ENCODE measurements around the gene MSANTD2. TPM values are rescaled to one million over a fixed set of nuclear protein-coding genes. Genes with fewer than 3 reads are reported as not detected.

The MSANTD2 gene
- total and polyA plus RNA-seq, 4 experiments from 2014 or later, result 2.4 to 26.3 (median 15.9) TPM

DNA sequence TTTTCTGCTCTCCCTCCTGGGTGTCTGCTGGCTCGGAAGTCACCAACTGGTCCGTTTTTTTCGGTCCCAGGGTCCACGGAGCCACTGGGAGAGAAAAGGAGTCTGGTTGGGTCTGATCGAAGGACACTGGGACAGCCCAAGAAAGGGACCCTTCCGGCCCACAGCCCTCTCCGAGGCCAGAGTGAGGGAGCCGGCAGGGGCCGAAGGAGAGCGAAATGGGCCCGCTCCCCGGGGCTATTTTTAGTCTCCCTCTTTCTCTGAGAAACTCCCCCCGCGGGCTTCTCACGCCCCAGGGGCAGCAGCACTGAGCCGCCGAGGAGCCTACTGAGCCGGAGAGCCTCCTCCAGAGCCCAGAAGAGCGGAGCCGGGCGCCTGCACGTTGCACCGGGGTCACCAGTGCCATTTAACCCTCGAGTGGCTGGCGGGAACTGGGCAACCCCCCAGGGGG lies 40.0 kb downstream of the MSANTD2 start:
- POLR2A ChIA-PET (ENCODE audit: partially characterized antibody), result interaction anchor here (1.6 to 5.4 kb wide), 2 partner anchors 14 to 38 kb away, joined by 5 to 50 read pairs; no protein-coding TSS in a partner anchor
- no peak overlapping the region for H3K27ac ChIP-seq (ENCODE audit: low read depth, low read length)
- CTCF ChIA-PET (ENCODE audit: partially characterized antibody), result interaction anchor here (5.3 to 14.1 kb wide), 3 partner anchors 12 to 89 kb away, joined by 28 to 239 read pairs (median 224); partner anchors contain the start of genes NRGN, SIAE, SPA17 and VSIG2
- Mint-ChIP-seq H3K4me1 (peaks cover 7 to 42% (median 22%) of the 10 kb centered on the region in 4 donors), H3K9me3 (no peaks in the 10 kb centered on the region), H3K36me3 (peaks cover 0 to 4% of the 10 kb centered on the region in 2 donors), H3K27me3 (peaks cover 22 to 32% of the 10 kb centered on the region in 2 donors), H3K27ac (no peak overlapping the region), H3K4me3 (peak overlapping the region in 3 of 8 donors; percentile 13 to 49 (median 20))
- H3K4me1 ChIP-seq (ENCODE audit: insufficient read depth, low read length), result peaks cover 33% of the 10 kb centered on the region
- no peak overlapping the region for H3K4me3 ChIP-seq (ENCODE audit: low read length in 2 of 2)
- intact Hi-C loops (cut with micrococcal nuclease), result no loop called here
- no peaks in the 10 kb centered on the region for H3K36me3 ChIP-seq (ENCODE audit: insufficient read depth, low read length)
- no peaks in the 10 kb centered on the region for H3K9me3 ChIP-seq (ENCODE audit: control insufficient read depth in 1 of 2, low read length in 2 of 2)
- H3K27me3 ChIP-seq (ENCODE audit: insufficient read depth, low read length), result peaks cover 34% of the 10 kb centered on the region
- no peak for DNase-seq

DNA sequence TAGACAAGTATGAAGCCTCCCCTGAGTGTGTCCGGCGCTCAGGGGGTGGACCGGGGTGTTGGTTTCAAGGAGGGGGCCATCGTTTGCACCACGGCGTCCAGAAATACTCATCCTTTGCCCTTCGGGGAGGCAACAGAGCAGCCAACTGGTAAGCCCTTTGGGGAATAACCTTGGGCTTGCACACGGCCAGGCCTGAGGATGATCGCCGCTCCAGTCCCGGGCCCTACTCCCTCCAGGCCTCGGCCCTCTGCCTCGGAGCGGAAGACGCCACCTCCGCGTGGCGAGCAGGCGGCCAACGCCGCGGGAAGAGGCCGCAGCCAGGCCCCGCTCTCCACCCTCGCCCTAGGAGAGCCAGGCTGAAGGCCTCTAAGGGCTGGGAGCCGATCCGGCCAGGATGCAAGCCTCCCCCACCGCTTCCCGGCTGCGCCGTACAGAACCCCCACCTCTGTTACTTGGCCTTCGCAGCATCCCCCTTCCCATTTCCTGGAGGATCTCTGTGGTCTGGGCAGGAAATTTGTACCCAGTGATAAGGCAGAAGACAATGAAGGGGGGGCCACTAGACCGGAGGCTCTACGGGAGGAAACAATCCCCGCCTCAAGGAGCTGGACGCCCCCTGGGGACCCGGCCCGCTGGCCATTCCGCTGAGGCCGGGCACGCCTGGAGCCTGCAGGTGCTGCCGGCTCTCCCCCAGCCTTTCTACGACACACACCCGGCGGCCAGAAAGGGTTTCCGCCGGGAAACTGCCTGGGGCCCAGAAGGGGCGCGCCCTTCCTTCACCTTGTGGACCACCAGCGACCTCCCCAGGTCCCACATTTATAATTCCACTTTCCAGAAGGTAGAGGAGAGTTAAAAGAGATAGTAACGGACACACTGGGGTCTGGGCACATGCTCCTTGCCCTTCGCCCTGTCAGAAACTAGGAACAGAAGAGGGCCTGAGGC lies 40.7 kb downstream of the MSANTD2 start:
- intact Hi-C loops (cut with micrococcal nuclease), result no loop called here
- Mint-ChIP-seq H3K9me3 (no peaks in the 10 kb centered on the region), H3K27me3 (peaks cover 22 to 32% of the 10 kb centered on the region in 2 donors), H3K4me3 (peak overlapping the region in 6 of 8 donors; percentile 9 to 86 (median 55)), H3K36me3 (peaks cover 0 to 2% of the 10 kb centered on the region in 2 donors), H3K27ac (no peak overlapping the region), H3K4me1 (peaks cover 7 to 42% (median 22%) of the 10 kb centered on the region in 4 donors)
- no peak for DNase-seq
- CTCF ChIA-PET (ENCODE audit: partially characterized antibody), result interaction anchor here (1.2 to 4.5 kb wide), 4 partner anchors 12 to 90 kb away, joined by 3 to 41 read pairs (median 11); no protein-coding TSS in a partner anchor
- Histone ChIP-seq H3K9me3 (ENCODE audit: control insufficient read depth in 1 of 2, low read length in 2 of 2) (no peaks in the 10 kb centered on the region), H3K27ac (ENCODE audit: low read depth, low read length) (no peak overlapping the region), H3K27me3 (ENCODE audit: insufficient read depth, low read length) (peaks cover 34% of the 10 kb centered on the region), H3K4me1 (ENCODE audit: insufficient read depth, low read length) (peaks cover 33% of the 10 kb centered on the region), H3K4me3 (ENCODE audit: low read length in 2 of 2) (no peak overlapping the region), H3K36me3 (ENCODE audit: insufficient read depth, low read length) (no peaks in the 10 kb centered on the region)
- POLR2A ChIA-PET (ENCODE audit: partially characterized antibody), result interaction anchor here (4.5 kb wide), 1 partner anchor 14 kb away, joined by 30 read pairs; no protein-coding TSS in a partner anchor

DNA sequence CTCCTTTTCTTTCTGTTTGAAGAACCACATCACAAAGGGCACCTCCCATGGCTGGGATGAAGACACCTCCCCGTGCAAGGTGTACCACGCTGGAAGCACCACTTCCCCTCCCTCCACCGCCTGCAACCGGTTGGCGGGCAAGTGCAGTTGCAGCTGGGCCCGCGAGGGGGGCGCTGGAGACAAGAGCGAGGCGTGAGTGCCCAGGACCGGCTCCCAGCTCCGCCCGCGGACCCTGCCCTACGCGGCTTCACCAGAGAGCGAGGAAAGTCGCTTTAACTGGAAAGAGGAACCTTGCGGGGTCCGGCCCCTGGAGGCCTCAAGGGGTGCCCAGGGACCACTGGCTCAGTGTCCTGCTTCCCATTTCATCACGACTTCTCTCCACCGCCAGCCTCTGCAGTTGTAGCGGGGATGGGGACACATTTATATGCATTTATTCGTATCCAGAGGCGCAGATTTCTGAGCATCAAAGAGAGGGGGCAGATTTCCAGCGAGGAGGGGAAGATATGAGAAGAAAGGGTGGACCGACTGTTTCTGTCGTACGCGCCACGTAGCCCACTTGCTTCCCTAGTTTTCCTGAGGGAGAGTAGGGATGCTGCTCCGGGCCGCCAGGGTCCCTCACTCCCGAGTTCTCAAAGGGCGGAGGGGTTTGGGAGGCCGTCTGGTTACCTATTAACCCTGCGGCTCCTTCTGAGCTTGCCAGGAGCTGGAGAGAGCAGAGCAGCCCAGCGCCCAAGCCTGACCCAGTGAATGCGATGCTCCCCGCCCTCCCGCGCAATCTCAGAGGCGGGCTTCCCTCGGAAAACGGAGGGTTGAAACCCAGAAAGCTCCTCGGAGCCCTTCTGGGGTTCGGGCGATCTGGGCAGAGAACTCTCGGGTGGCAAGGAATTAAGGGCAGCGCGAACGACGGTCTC lies 41.6 kb downstream of the MSANTD2 start:
- CTCF ChIA-PET (ENCODE audit: partially characterized antibody), result interaction anchor here (1.2 to 4.5 kb wide), 8 partner anchors 11 to 108 kb away, joined by 3 to 41 read pairs (median 4); no protein-coding TSS in a partner anchor
- peaks cover 22 to 32% of the 10 kb centered on the region in 2 donors for H3K27me3 Mint-ChIP-seq
- no peak overlapping the region for H3K27ac ChIP-seq (ENCODE audit: low read depth, low read length)

DNA sequence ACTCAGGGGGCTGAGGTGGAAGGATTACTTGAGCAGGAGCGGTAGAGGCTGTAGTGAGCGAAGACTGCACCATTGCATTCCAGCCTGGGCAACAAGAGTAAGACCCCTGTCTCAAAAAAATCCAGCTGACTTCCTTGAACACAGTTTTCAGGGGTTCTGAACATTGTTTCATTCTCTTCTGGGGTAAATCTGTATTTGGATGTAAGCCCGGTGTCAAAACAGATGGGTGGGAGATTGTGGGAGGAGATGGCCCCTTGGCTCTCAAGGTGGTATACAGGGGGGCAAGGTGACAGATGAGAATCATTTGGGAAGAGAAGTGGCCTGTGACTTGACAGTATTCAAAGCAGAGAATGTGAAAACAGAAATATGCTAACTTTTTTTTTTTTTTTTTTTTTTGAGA lies 42.9 kb downstream of the MSANTD2 start:
- no peak overlapping the region for H3K27ac ChIP-seq (ENCODE audit: low read depth, low read length)
- H3K4me3 Mint-ChIP-seq, result peak overlapping the region in 1 of 8 donors; percentile 30
- POLR2A ChIA-PET (ENCODE audit: partially characterized antibody), result interaction anchor here (4.5 kb wide), 1 partner anchor 11 kb away, joined by 30 read pairs; no protein-coding TSS in a partner anchor
- peak overlapping the region in 1 of 7 donors; percentile 23 for H3K27ac Mint-ChIP-seq
- intact Hi-C loops (cut with micrococcal nuclease), result no loop called here
- peaks cover 33% of the 10 kb centered on the region for H3K4me1 ChIP-seq (ENCODE audit: insufficient read depth, low read length)
- peaks cover 22 to 30% of the 10 kb centered on the region in 2 donors for H3K27me3 Mint-ChIP-seq
- H3K9me3 ChIP-seq (ENCODE audit: control insufficient read depth in 1 of 2, low read length in 2 of 2), result no peaks in the 10 kb centered on the region
- DNase-seq, result no peak
- peaks cover 5 to 33% (median 19%) of the 10 kb centered on the region in 4 donors for H3K4me1 Mint-ChIP-seq
- peaks cover 34% of the 10 kb centered on the region for H3K27me3 ChIP-seq (ENCODE audit: insufficient read depth, low read length)
- H3K36me3 Mint-ChIP-seq, result no peaks in the 10 kb centered on the region
- no peaks in the 10 kb centered on the region for H3K36me3 ChIP-seq (ENCODE audit: insufficient read depth, low read length)
- CTCF ChIA-PET (ENCODE audit: partially characterized antibody), result interaction anchor here (4.5 kb wide), 1 partner anchor 10 kb away, joined by 41 read pairs; no protein-coding TSS in a partner anchor
- H3K4me3 ChIP-seq (ENCODE audit: low read length in 2 of 2), result no peak overlapping the region
- no peaks in the 10 kb centered on the region for H3K9me3 Mint-ChIP-seq

More for the DNA sequence above, 41.6 kb downstream of the MSANTD2 start:
- H3K4me1 ChIP-seq (ENCODE audit: insufficient read depth, low read length), result peaks cover 33% of the 10 kb centered on the region
- Mint-ChIP-seq H3K27ac (peak overlapping the region in 3 of 7 donors; percentile 18 to 43 (median 41)), H3K4me3 (peak overlapping the region; percentile 58 to 86 (median 72)), H3K36me3 (peaks cover 0 to 2% of the 10 kb centered on the region in 2 donors), H3K9me3 (no peaks in the 10 kb centered on the region), H3K4me1 (peaks cover 7 to 41% (median 22%) of the 10 kb centered on the region in 4 donors)
- POLR2A ChIA-PET (ENCODE audit: partially characterized antibody), result interaction anchor here (1.3 to 4.5 kb wide), 3 partner anchors 13 to 89 kb away, joined by 6 to 30 read pairs (median 7); partner anchors contain the start of gene NRGN
- H3K27me3 ChIP-seq (ENCODE audit: insufficient read depth, low read length), result peaks cover 34% of the 10 kb centered on the region
- H3K9me3 ChIP-seq (ENCODE audit: control insufficient read depth in 1 of 2, low read length in 2 of 2), result no peaks in the 10 kb centered on the region
- DNase-seq, result peak; percentile 62 to 74 (median 65)
- no peak overlapping the region for H3K4me3 ChIP-seq (ENCODE audit: low read length in 2 of 2)
- no peaks in the 10 kb centered on the region for H3K36me3 ChIP-seq (ENCODE audit: insufficient read depth, low read length)
- intact Hi-C loops (cut with micrococcal nuclease), result loop anchor here (1.0 kb wide), 1 partner anchor 12 kb away; no protein-coding TSS in a partner anchor

- no peaks in the 10 kb centered on the region for H3K9me3 ChIP-seq (ENCODE audit: control insufficient read depth in 1 of 2, low read length in 2 of 2)
- H3K4me1 ChIP-seq (ENCODE audit: insufficient read depth, low read length), result peaks cover 31% of the 10 kb centered on the region
- ChIA-PET POLR2A (ENCODE audit: partially characterized antibody) (interaction anchor here (4.5 kb wide), 1 partner anchor 11 kb away, joined by 30 read pairs; no protein-coding TSS in a partner anchor), CTCF (ENCODE audit: partially characterized antibody) (interaction anchor here (1.6 to 4.5 kb wide), 2 partner anchors 10 to 86 kb away, joined by 5 to 41 read pairs; no protein-coding TSS in a partner anchor)
- H3K36me3 ChIP-seq (ENCODE audit: insufficient read depth, low read length), result no peaks in the 10 kb centered on the region
- peaks cover 5 to 33% (median 18%) of the 10 kb centered on the region in 4 donors for H3K4me1 Mint-ChIP-seq
- peaks cover 22 to 30% of the 10 kb centered on the region in 2 donors for H3K27me3 Mint-ChIP-seq
- H3K4me3 Mint-ChIP-seq, result no peak overlapping the region
- H3K4me3 ChIP-seq (ENCODE audit: low read length in 2 of 2), result no peak overlapping the region
- H3K9me3 Mint-ChIP-seq, result no peaks in the 10 kb centered on the region
- no peak for DNase-seq
- H3K27ac Mint-ChIP-seq, result no peak overlapping the region
- intact Hi-C loops (cut with micrococcal nuclease), result no loop called here
- peaks cover 32% of the 10 kb centered on the region for H3K27me3 ChIP-seq (ENCODE audit: insufficient read depth, low read length)
- no peak overlapping the region for H3K27ac ChIP-seq (ENCODE audit: low read depth, low read length)
- no peaks in the 10 kb centered on the region for H3K36me3 Mint-ChIP-seq
These were observed 43.4 kb downstream of the MSANTD2 start for GRCh38 chr11:124756753-124757227.

- Mint-ChIP-seq H3K4me1 (peaks cover 5 to 33% (median 15%) of the 10 kb centered on the region in 4 donors), H3K36me3 (no peaks in the 10 kb centered on the region), H3K4me3 (peak overlapping the region in 1 of 8 donors; percentile 33), H3K27me3 (peaks cover 22 to 30% of the 10 kb centered on the region in 2 donors), H3K9me3 (no peaks in the 10 kb centered on the region), H3K27ac (peak overlapping the region in 1 of 7 donors; percentile 37)
- no peak overlapping the region for H3K27ac ChIP-seq (ENCODE audit: low read depth, low read length)
- peaks cover 26% of the 10 kb centered on the region for H3K27me3 ChIP-seq (ENCODE audit: insufficient read depth, low read length)
- H3K36me3 ChIP-seq (ENCODE audit: insufficient read depth, low read length), result no peaks in the 10 kb centered on the region
- intact Hi-C loops (cut with micrococcal nuclease), result no loop called here
- POLR2A ChIA-PET (ENCODE audit: partially characterized antibody), result interaction anchor here (4.5 kb wide), 1 partner anchor 10 kb away, joined by 30 read pairs; no protein-coding TSS in a partner anchor
- DNase-seq, result no peak
- CTCF ChIA-PET (ENCODE audit: partially characterized antibody), result interaction anchor here (0.8 to 4.5 kb wide), 4 partner anchors 8 to 91 kb away, joined by 3 to 41 read pairs (median 4); no protein-coding TSS in a partner anchor
- H3K4me3 ChIP-seq (ENCODE audit: low read length in 2 of 2), result no peak overlapping the region
- no peaks in the 10 kb centered on the region for H3K9me3 ChIP-seq (ENCODE audit: control insufficient read depth in 1 of 2, low read length in 2 of 2)
- peaks cover 25% of the 10 kb centered on the region for H3K4me1 ChIP-seq (ENCODE audit: insufficient read depth, low read length)
These were observed 44.0 kb downstream of the MSANTD2 start for GRCh38 chr11:124756033-124756752.
